MV-4-11 (cell line): ENCODE results near the gene NID1.

ENCODE experiments used
- DNase-seq: peaks from one replicate; lab custom pipeline; 2025; lab: John Stamatoyannopoulos, UW

NID1 gene

GRCh38 chr1:236067854-236068454 lies 3.1 kb upstream of the NID1 start:
- no peak for DNase-seq

- peak; percentile 88 for DNase-seq
Observed at GRCh38 chr1:236066828-236067386, 2.0 kb upstream of the NID1 start.

GRCh38 chr1:236066054-236066453 lies 1.2 kb upstream of the NID1 start:
- no peak for DNase-seq

- DNase-seq = no peak
Observed at GRCh38 chr1:236065509-236066005, 667 bp upstream of the NID1 start.

- no peak for DNase-seq
Observed at GRCh38 chr1:236063919-236064673, 794 bp downstream of the NID1 start.

- DNase-seq = no peak
Observed at GRCh38 chr1:236063551-236063918, 1.4 kb downstream of the NID1 start.

GRCh38 chr1:236060286-236060685 lies 4.6 kb downstream of the NID1 start:
- no peak for DNase-seq

- no peak for DNase-seq
Observed at GRCh38 chr1:236059011-236059410, 5.9 kb downstream of the NID1 start.

GRCh38 chr1:236058141-236058934 lies 6.6 kb downstream of the NID1 start:
- no peak for DNase-seq

GRCh38 chr1:236057546-236057945 lies 7.3 kb downstream of the NID1 start:
- DNase-seq = no peak

GRCh38 chr1:236052232-236052993 lies 12.5 kb downstream of the NID1 start:
- peak; percentile 32 for DNase-seq

GRCh38 chr1:236051242-236051791 lies 13.6 kb downstream of the NID1 start:
- no peak for DNase-seq

GRCh38 chr1:236045771-236046170 lies 19.1 kb downstream of the NID1 start:
- DNase-seq = no peak

GRCh38 chr1:236044341-236044740 lies 20.5 kb downstream of the NID1 start:
- no peak for DNase-seq

GRCh38 chr1:236041631-236042618 lies 23.0 kb downstream of the NID1 start:
- no peak for DNase-seq

- DNase-seq = no peak
Observed at GRCh38 chr1:236039740-236040685, 24.9 kb downstream of the NID1 start.

- DNase-seq = no peak
Observed at GRCh38 chr1:236038034-236038433, 26.9 kb downstream of the NID1 start.

- DNase-seq = no peak
Observed at GRCh38 chr1:236035681-236036101, 29.2 kb downstream of the NID1 start.

GRCh38 chr1:236033336-236033735 lies 31.6 kb downstream of the NID1 start:
- no peak for DNase-seq
